Prostate gland (tissue), 2 donors: ENCODE data around the gene ZNF385B. TPM values are rescaled to one million over a fixed set of nuclear protein-coding genes. Genes with fewer than 3 reads are reported as not detected.

Experiments
- DNase-seq: peaks from one replicate; pipeline ENCODE4 v3.0.0-alpha.2; 2019; ENCODE audit warnings: low spot score
- H3K27ac ChIP-seq, 2 donors: fragments of 200-600 bp; sonication (generic); 2 replicates each; pipeline ENCODE4 v1.5.1; 2017 to 2019
- H3K27me3 ChIP-seq: fragments of 200-600 bp; sonication (generic); replicated peaks from 2 replicates; pipeline ENCODE4 v1.5.1; 2019; ENCODE audit not compliant: insufficient read depth
- H3K36me3 ChIP-seq, 2 donors: fragments of 200-600 bp; sonication (generic); 1 replicate in 1 of 2; 2 replicates in 1 of 2; pipeline versions ENCODE4 v1.5.1 to v1.8.1; 2017 to 2019
- H3K4me1 ChIP-seq: fragments of 200-600 bp; sonication (generic); replicated peaks from 2 replicates; pipeline ENCODE4 v1.5.1; 2019
- H3K4me3 ChIP-seq, 2 donors: fragments of 200-600 bp; sonication (generic); 2 replicates each; pipeline ENCODE4 v1.5.1; 2017 to 2019
- H3K9me3 ChIP-seq: fragments of 200-600 bp; sonication (generic); 2 replicates; pipeline ENCODE4 v1.5.1; 2017
- POLR2A ChIP-seq: fragments of 450-650 bp; IDR thresholded peaks from one replicate; pipeline ENCODE4 v1.6.1; 2016; ENCODE audit warnings: antibody characterized with exemption, mild to moderate bottlenecking
- POLR2AphosphoS5 ChIP-seq: sonication (generic); formaldehyde crosslinking; IDR thresholded peaks from one replicate; pipeline ENCODE4 v1.6.1; 2017; ENCODE audit warnings: antibody characterized with exemption
- WGBS: methylation state at CpG from one replicate; pipeline ENCODE4 v1.1.5; 2018; 5-methylcytosine and 5-hydroxymethylcytosine counted together
- intact Hi-C: fragments of 100-400 bp; cut with DNase I; formaldehyde crosslinking; loops from one replicate; pipeline ENCODE4 v1.14.2; 2022
- total RNA-seq, 2 donors: library from RNA; depleted of rRNA; stranded (reverse); fragments of >200 nt; gene quantifications; one replicate each; pipeline ENCODE4 v1.1.0, GENCODE V29; 2016
- TF ChIP-seq, protein P1 (sequence below), 4 experiments: fragments of 200-600 bp in 2 of 4; fragments of 450-650 bp in 2 of 4; sonication (generic) in 2 of 4; IDR thresholded peaks; 1 replicate in 3 of 4; 2 replicates in 1 of 4; pipeline ENCODE4 v1.5.1; 2016 to 2019; ENCODE audit warnings: antibody characterized with exemption in 4 of 4, mild to moderate bottlenecking in 2 of 4, moderate library complexity in 2 of 4

The ZNF385B gene
- total RNA-seq, 2 donors from 2014 or later, result 4.9 to 35.7 TPM

DNA sequence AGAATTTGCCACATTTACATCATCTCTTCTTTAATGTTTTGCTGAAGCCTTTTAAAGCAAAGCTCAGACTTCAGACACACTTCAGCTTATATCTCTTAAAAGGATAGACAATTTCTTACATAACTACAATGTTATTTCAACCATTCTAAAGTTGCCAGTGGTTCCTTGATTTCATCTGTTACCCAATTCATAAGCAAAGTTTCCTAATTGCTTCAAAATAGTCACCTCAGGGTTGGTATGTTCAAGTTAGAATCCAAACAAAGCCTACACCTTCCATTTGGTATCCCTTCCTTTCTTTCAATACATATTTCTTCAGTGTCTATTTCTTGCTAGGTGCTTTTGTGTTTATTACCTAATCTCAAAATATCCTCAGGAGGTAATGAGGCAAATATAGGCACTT lies 60.6 kb downstream of the ZNF385B start:
- Histone ChIP-seq H3K9me3 (no peaks in the 10 kb centered on the region), H3K4me1 (no peaks in the 10 kb centered on the region), H3K36me3 (no peaks in the 10 kb centered on the region), H3K27me3 (no peaks in the 10 kb centered on the region), H3K4me3 (no peak overlapping the region), H3K27ac (no peak overlapping the region)
- DNase-seq, result no peak
- TF ChIP-seq, protein P1, sequence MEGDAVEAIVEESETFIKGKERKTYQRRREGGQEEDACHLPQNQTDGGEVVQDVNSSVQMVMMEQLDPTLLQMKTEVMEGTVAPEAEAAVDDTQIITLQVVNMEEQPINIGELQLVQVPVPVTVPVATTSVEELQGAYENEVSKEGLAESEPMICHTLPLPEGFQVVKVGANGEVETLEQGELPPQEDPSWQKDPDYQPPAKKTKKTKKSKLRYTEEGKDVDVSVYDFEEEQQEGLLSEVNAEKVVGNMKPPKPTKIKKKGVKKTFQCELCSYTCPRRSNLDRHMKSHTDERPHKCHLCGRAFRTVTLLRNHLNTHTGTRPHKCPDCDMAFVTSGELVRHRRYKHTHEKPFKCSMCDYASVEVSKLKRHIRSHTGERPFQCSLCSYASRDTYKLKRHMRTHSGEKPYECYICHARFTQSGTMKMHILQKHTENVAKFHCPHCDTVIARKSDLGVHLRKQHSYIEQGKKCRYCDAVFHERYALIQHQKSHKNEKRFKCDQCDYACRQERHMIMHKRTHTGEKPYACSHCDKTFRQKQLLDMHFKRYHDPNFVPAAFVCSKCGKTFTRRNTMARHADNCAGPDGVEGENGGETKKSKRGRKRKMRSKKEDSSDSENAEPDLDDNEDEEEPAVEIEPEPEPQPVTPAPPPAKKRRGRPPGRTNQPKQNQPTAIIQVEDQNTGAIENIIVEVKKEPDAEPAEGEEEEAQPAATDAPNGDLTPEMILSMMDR (IDR thresholded peaks at IDR 0.05), result no peak
- TF ChIP-seq POLR2A (no peak), POLR2AphosphoS5 (no peak)
- intact Hi-C loops, result no loop called here

DNA sequence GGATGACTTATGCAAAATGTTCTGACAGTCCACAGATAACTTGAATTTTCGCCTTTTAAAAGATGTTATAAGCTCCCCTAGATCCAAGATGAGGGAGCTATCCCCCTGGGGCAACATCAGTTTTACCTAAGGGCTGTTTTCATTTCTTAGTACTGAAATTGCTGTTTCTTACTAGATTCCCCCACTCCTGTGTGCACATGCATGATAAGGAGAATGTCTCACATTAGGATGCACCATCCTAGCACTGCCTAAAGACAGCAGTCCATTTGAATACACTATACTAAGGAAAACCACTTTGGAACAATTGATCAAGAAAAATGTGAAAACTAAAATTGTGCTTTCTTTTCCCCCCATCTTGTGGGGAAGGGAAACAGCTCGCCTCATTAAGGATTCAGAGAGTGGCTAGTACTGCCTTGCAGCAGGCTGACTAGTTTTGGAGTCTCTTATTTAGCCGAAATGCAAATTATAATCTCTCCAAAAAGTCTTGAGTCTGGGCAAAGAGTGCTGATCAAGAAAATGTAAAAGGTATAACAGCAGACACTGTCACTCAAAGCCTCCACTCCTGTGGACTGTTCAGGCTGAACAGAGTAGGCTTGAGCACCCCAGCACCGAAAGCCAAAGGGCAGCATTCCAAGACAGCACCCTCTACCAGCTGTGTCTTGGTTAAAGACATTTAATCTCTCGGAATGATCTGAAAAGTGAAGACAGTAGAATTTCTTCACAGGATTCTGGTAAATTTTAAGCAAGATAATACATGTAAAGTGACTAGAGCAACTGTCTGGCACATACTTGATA lies 65.0 kb downstream of the ZNF385B start:
- Histone ChIP-seq H3K9me3 (no peaks in the 10 kb centered on the region), H3K4me3 (no peak overlapping the region), H3K27me3 (no peaks in the 10 kb centered on the region), H3K27ac (no peak overlapping the region), H3K36me3 (no peaks in the 10 kb centered on the region), H3K4me1 (no peaks in the 10 kb centered on the region)
- no peak for DNase-seq
- WGBS, result 73% methylated on average over 5 of the region's 5 CpGs
- TF ChIP-seq, protein P1 (IDR thresholded peaks at IDR 0.05), result no peak
- no peak for TF ChIP-seq POLR2AphosphoS5
- no peak for TF ChIP-seq POLR2A
- intact Hi-C loops, result no loop called here

DNA sequence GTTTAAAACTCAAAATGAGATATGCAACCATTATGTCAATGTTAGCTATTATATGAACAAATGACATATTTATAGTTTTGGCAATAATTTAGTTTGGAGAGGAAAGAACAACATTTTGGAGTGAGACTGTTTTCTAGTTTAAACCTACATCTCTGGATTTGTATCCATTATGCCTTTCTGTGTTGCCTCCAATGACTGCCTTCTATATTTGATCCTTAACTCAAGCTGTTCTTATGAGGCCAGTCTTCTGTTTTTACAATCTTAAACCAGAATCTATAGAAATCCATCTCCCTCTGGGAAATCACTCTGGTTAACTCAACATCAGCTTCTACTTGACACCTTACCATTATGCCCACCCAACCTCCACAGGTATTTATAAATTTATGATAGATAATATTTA lies 67.5 kb downstream of the ZNF385B start:
- H3K4me3 ChIP-seq, result no peak overlapping the region
- H3K27ac ChIP-seq, result no peak overlapping the region
- no peak for DNase-seq
- intact Hi-C loops, result no loop called here
- H3K9me3 ChIP-seq, result no peaks in the 10 kb centered on the region
- H3K4me1 ChIP-seq, result no peaks in the 10 kb centered on the region
- H3K36me3 ChIP-seq, result no peaks in the 10 kb centered on the region
- H3K27me3 ChIP-seq, result no peaks in the 10 kb centered on the region
- no peak for TF ChIP-seq POLR2A
- TF ChIP-seq, protein P1 (IDR thresholded peaks at IDR 0.05), result no peak

DNA sequence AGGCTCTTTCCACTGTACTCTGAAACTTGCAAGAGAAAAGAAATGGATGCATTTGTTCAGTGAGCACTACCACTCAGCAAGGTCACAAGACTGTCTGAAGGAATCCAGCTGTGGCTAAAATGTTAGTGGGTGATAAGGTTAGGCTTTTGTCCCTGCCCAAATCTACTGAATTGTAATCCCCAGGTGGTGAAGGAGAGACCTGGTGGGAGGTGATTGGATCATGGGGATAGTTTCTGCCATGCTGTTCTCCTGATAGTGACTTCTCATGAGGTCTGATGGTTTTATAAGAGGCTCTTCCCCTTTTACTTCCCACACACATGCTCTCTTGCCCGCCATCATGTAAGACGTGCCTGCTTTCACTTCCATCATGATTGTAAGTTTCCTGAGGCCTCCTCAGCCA lies 68.2 kb downstream of the ZNF385B start:
- TF ChIP-seq, protein P1 (IDR thresholded peaks at IDR 0.05), result no peak
- TF ChIP-seq POLR2AphosphoS5 (no peak), POLR2A (no peak)
- Histone ChIP-seq H3K27me3 (no peaks in the 10 kb centered on the region), H3K4me3 (no peak overlapping the region), H3K4me1 (no peaks in the 10 kb centered on the region), H3K36me3 (no peaks in the 10 kb centered on the region), H3K27ac (no peak overlapping the region), H3K9me3 (no peaks in the 10 kb centered on the region)
- intact Hi-C loops, result no loop called here
- 96% methylated on average over 2 of the region's 2 CpGs for WGBS
- DNase-seq, result no peak
